ENCODE measurements around the gene CGB3. TPM values are rescaled to one million over a fixed set of nuclear protein-coding genes. Genes with fewer than 3 reads are reported as not detected.
"Not testable (repeated sequence)": the region's sequence is repeated elsewhere in the genome, so short reads cannot be mapped to it uniquely, and the experiment has no call there.

Gene CGB3
- polyA plus RNA-seq, 1 of the 3 experiments (the other 2 are of a cell fraction), result 0.10 TPM

GRCh38 chr19:49025088-49025487 is 955 bp upstream of the CGB3 start:
- H3K27me3 ChIP-seq (ENCODE audit: insufficient read depth); H3K36me3 ChIP-seq (replicated peaks in 1 of 2; ENCODE audit: control insufficient read depth in 1 of 2, insufficient read depth in 2 of 2, low read length in 1 of 2); H3K4me3 ChIP-seq (ENCODE audit: low read depth in 2 of 2, low read length in 1 of 2); DNase-seq; H3K9ac ChIP-seq; H3K79me2 ChIP-seq (ENCODE audit: insufficient read depth); POLR2A ChIA-PET; H3K9me2 ChIP-seq; H3K4me2 ChIP-seq; CTCF ChIA-PET; H3K9me3 ChIP-seq; H2AFZ ChIP-seq (ENCODE audit: low read depth); H4K20me1 ChIP-seq (ENCODE audit: insufficient read depth): not testable (repeated sequence)
- 82% methylated on average over 3 of the region's 6 CpGs for WGBS (ENCODE audit: low lambda C conversion rate)
- H3K4me1 ChIP-seq (ENCODE audit: control insufficient read depth in 1 of 2, insufficient read depth in 2 of 2, low read depth in 1 of 2, low read length in 1 of 2), result peaks cover 5 to 11% of the 10 kb centered on the region in 2 experiments; a peak in 1 of 4 replicates
- H3F3A ChIP-seq (replicated peaks; ENCODE audit: insufficient read depth), result peaks cover 12% of the 10 kb centered on the region
- peak overlapping the region in 1 of 2 experiments; percentile 27; a peak in 1 of 4 replicates for H3K27ac ChIP-seq (ENCODE audit: low read depth in 2 of 2, low read length in 1 of 2)

GRCh38 chr19:49022116-49022515 is 2.0 kb downstream of the CGB3 start:
- TF ChIP-seq RXRA (IDR thresholded peaks at IDR 0.05; ENCODE audit: borderline replicate concordance, low read depth) (no peak), SIN3A (IDR thresholded peaks at IDR 0.05; ENCODE audit: borderline replicate concordance, low read depth, low read length) (no peak), NRF1 (IDR thresholded peaks at IDR 0.05; ENCODE audit: low read depth, low read length) (no peak), USF2 (IDR thresholded peaks at IDR 0.05; ENCODE audit: borderline replicate concordance, low read depth, low read length) (no peak)
- CTCF ChIA-PET, result interaction anchor here (0.9 to 1.2 kb wide), 2 partner anchors 23 to 29 kb away, joined by 3 to 4 read pairs; partner anchors contain the start of genes GYS1 and RUVBL2
- peaks cover 17% of the 10 kb centered on the region for H3F3A ChIP-seq (replicated peaks; ENCODE audit: insufficient read depth)
- POLR2A ChIA-PET, result no interaction called here
- H3K9ac ChIP-seq, result no peak overlapping the region
- H2AFZ ChIP-seq (ENCODE audit: low read depth), result no peak overlapping the region
- H3K9me3 ChIP-seq, result no peaks in the 10 kb centered on the region
- DNase-seq, result no peak
- no peak overlapping the region for H3K27ac ChIP-seq (ENCODE audit: low read depth in 2 of 2, low read length in 1 of 2)
- no peaks in the 10 kb centered on the region for H3K9me2 ChIP-seq
- H3K79me2 ChIP-seq (ENCODE audit: insufficient read depth), result no peaks in the 10 kb centered on the region
- H3K4me3 ChIP-seq (ENCODE audit: low read depth in 2 of 2, low read length in 1 of 2), result no peak overlapping the region
- H4K20me1 ChIP-seq (ENCODE audit: insufficient read depth), result no peaks in the 10 kb centered on the region
- no peaks in the 10 kb centered on the region for H3K36me3 ChIP-seq (replicated peaks in 1 of 2; ENCODE audit: control insufficient read depth in 1 of 2, insufficient read depth in 2 of 2, low read length in 1 of 2)
- H3K4me1 ChIP-seq (ENCODE audit: control insufficient read depth in 1 of 2, insufficient read depth in 2 of 2, low read depth in 1 of 2, low read length in 1 of 2), result peaks cover 0 to 34% of the 10 kb centered on the region in 2 experiments; a peak in 1 of 4 replicates
- H3K27me3 ChIP-seq (ENCODE audit: insufficient read depth), result no peaks in the 10 kb centered on the region
- WGBS (ENCODE audit: low lambda C conversion rate), result 90% methylated on average over 9 of the region's 9 CpGs
- no peak overlapping the region for H3K4me2 ChIP-seq

- no peaks in the 10 kb centered on the region for H4K20me1 ChIP-seq (ENCODE audit: insufficient read depth)
- H3K9ac ChIP-seq, result no peak overlapping the region
- peaks cover 17% of the 10 kb centered on the region for H3F3A ChIP-seq (replicated peaks; ENCODE audit: insufficient read depth)
- no peaks in the 10 kb centered on the region for H3K9me3 ChIP-seq
- H3K4me2 ChIP-seq, result no peak overlapping the region
- H3K27ac ChIP-seq (ENCODE audit: low read depth in 2 of 2, low read length in 1 of 2), result peak overlapping the region in 1 of 2 experiments; percentile 6; a peak in 1 of 4 replicates
- no peak overlapping the region for H3K4me3 ChIP-seq (ENCODE audit: low read depth in 2 of 2, low read length in 1 of 2)
- H3K27me3 ChIP-seq (ENCODE audit: insufficient read depth), result no peaks in the 10 kb centered on the region
- DNase-seq, result peak; percentile 66
- H3K9me2 ChIP-seq, result no peaks in the 10 kb centered on the region
- 0 out of 2 replicates have a peak overlapping the region, but pooled peaks have one; percentile 41 for H2AFZ ChIP-seq (ENCODE audit: low read depth)
- WGBS (ENCODE audit: low lambda C conversion rate), result 48% methylated on average over 16 of the region's 16 CpGs
- CTCF ChIA-PET, result interaction anchor here (0.6 to 2.4 kb wide), 6 partner anchors 22 to 53 kb away, joined by 3 to 11 read pairs (median 4); partner anchors contain the start of genes GYS1, KCNA7 and RUVBL2
- H3K79me2 ChIP-seq (ENCODE audit: insufficient read depth), result no peaks in the 10 kb centered on the region
- POLR2A ChIA-PET, result interaction anchor here (1.2 kb wide), 1 partner anchor 12 kb away, joined by 3 read pairs; no protein-coding TSS in a partner anchor
- peaks cover 0 to 2% of the 10 kb centered on the region in 2 experiments for H3K36me3 ChIP-seq (replicated peaks in 1 of 2; ENCODE audit: control insufficient read depth in 1 of 2, insufficient read depth in 2 of 2, low read length in 1 of 2)
- peaks cover 0 to 35% of the 10 kb centered on the region in 2 experiments; a peak in 1 of 4 replicates for H3K4me1 ChIP-seq (ENCODE audit: control insufficient read depth in 1 of 2, insufficient read depth in 2 of 2, low read depth in 1 of 2, low read length in 1 of 2)
- no peak for TF ChIP-seq TEAD4 (IDR thresholded peaks at IDR 0.05; ENCODE audit: borderline replicate concordance, insufficient read depth)
- no peak for TF ChIP-seq REST (IDR thresholded peaks at IDR 0.05; ENCODE audit: low read depth, low read length)
- TF ChIP-seq SMC3 (IDR thresholded peaks at IDR 0.05; ENCODE audit: low read depth, low read length), result no peak
- TF ChIP-seq EP300 (IDR thresholded peaks at IDR 0.05; ENCODE audit: borderline replicate concordance in 1 of 2, low read depth in 1 of 2, low read length in 1 of 2), result no peak
- no peak for TF ChIP-seq FOSL2 (IDR thresholded peaks at IDR 0.05; ENCODE audit: borderline replicate concordance, low read depth)
- no peak for TF ChIP-seq GABPA (IDR thresholded peaks at IDR 0.05; ENCODE audit: low read depth)
- no peak for TF ChIP-seq RAD21 (IDR thresholded peaks at IDR 0.05; ENCODE audit: low read length)
- TF ChIP-seq JUND (IDR thresholded peaks at IDR 0.05), result no peak
- TF ChIP-seq NFIC (IDR thresholded peaks at IDR 0.05; ENCODE audit: borderline replicate concordance), result no peak
- no peak for TF ChIP-seq PBX3 (IDR thresholded peaks at IDR 0.05)
Observed at GRCh38 chr19:49020931-49021895, 2.9 kb downstream of the CGB3 start.
